ENCODE measurements around the gene TPSD1.

Gene TPSD1

DNA sequence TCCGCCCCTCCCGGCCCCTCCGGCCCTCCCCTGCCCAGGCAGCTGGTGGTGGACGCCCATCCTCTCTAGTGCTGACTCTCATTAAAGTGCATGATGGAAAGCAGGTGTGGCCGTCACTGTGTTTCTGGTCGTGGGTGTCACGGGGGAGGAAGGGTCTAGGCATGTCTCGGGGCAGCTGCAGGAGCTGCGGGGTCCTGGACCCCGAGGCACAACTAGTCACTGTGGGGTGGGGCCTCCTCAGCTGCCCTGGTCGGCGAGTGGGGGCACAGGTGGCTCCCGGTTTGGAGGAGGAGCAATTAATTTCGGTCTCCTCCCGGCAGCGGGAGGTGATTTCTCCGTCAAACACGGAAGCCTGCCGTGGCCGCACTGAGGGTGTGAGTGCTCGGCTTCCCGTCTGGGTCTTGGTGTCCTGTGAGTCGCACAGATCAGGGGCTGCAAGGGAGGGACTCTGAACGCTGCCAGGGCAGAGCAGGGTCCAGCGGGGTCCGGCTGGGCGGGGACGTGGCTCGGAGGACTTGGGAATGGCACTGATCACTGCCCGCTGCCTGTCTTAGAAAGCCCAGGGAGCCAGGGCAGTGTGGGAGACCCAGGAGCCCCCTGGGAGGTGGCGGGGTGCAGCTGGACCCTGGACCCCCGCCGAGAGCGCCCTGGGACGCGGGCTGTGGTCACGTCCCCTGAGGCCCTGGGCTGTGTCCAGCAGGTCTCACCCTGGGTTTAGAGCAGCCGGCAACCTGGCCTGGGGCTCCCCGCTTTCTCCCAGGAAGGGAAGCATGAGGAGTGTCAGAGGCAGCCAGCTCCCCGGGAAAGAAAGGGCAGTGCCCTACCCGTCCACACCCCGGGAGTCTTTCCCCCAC lies 3.3 kb downstream of the TPSD1 start:
- no peak overlapping the region for H3K4me3 ChIP-seq (ENCODE audit: low read length)
- no peak for TF ChIP-seq CTCF (IDR thresholded peaks at IDR 0.05; ENCODE audit: insufficient read depth, low read depth, low read length, missing control alignments)
- no peak for DNase-seq (ENCODE audit: low read depth)

DNA sequence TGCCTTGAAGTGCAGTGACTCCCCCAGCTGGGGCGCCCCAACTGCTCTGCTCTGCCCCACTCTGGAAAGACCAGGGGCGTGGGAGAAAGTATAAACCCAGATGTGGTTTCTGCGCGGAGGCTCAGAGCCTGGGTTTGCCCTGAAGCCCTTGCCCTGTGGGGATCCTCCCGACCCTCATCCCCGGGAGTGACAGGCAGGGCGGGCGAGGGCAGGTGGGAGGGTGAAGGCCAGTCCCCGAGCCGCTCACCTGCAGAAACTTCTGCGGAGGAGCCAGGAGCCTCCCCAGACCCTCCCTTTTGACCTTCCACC lies 3.8 kb downstream of the TPSD1 start:
- DNase-seq (ENCODE audit: low read depth): no peak
- no peak for TF ChIP-seq CTCF (IDR thresholded peaks at IDR 0.05; ENCODE audit: insufficient read depth, low read depth, low read length, missing control alignments)

DNA sequence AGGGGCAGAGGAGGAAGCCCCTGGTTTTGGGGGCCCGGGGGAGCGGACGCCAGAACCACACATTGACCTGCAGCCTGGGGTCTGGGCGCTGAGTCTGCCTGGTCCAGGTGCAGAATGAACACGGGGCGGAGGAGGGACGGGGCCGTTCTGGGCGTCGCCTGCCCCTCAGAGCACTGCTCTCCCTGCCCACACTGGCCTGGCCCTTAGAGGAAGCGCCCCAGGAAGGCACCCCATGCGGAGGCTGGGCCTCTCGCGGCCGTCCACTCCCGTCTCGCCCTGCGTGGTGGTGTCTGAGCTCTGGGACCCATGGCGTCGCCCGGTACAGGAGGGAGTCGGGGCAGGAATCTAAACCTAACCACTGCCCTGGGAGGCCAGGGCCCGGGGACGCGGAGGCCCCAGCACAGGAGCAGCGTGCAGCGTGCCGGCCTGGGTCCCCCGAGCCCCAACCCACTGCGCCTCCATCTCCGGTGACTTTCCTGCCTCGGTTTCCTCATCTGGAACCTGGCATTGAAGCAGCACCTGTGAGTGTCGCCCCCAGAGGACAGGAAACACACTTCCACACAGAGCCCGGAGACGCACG lies 4.3 kb downstream of the TPSD1 start:
- H3K4me3 ChIP-seq (ENCODE audit: low read length): no peak overlapping the region
- no peak for TF ChIP-seq CTCF (IDR thresholded peaks at IDR 0.05; ENCODE audit: insufficient read depth, low read depth, low read length, missing control alignments)
- DNase-seq (ENCODE audit: low read depth): no peak

More for the DNA sequence above, 3.8 kb downstream of the TPSD1 start:
- H3K4me3 ChIP-seq (ENCODE audit: low read length): no peak overlapping the region

DNA sequence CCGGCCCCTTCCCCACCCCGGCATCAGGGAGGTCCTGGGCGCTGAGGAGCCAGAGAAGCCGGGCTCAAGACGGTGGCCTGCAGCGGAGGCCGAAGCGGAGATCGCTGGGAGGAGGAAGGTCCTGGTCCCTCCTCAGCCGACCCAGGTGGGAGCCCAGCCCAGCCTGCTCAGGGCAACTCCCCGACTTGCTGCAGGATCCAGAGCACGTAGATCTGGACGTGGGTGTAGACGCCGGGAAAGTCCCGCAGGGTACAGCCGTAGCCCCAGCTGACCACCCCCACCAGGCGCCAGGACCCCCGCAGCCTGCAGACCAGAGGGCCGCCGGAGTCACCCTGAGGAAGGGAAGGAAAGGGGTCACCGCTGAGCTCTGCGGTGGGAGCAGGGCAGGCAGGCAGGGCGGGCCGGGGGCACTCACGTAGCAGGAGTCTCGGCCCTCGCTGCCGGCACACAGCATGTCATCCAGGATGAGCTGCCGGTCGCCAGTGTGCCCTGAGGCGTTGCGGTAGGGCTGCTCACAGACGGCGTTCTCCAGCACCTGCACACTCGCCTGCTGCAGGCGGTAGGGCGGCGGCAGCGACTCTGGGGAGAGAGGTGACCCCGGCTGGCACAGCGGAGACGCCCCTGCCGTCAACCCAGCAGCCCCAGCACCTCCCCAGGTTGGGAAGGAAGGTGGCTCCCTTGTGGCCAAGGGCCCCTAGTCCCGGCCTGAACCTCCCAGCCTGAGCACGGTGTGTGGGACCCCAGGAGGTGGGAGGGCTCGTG lies 5.4 kb downstream of the TPSD1 start:
- peak; percentile 11 for DNase-seq (ENCODE audit: low read depth)
- H3K4me3 ChIP-seq (ENCODE audit: low read length): no peak overlapping the region
- TF ChIP-seq CTCF (IDR thresholded peaks at IDR 0.05; ENCODE audit: insufficient read depth, low read depth, low read length, missing control alignments): no peak

GRCh38 chr16:1262210-1262845 lies 6.5 kb downstream of the TPSD1 start:
- no peak for DNase-seq (ENCODE audit: low read depth)
- TF ChIP-seq CTCF (IDR thresholded peaks at IDR 0.05; ENCODE audit: insufficient read depth, low read depth, low read length, missing control alignments): no peak

GRCh38 chr16:1262846-1263221 lies 7.0 kb downstream of the TPSD1 start:
- TF ChIP-seq CTCF (IDR thresholded peaks at IDR 0.05; ENCODE audit: insufficient read depth, low read depth, low read length, missing control alignments): no peak
- H3K4me3 ChIP-seq (ENCODE audit: low read length): no peak overlapping the region
- DNase-seq (ENCODE audit: low read depth): no peak

More at GRCh38 chr16:1262210-1262845, 6.5 kb downstream of the TPSD1 start:
- no peak overlapping the region for H3K4me3 ChIP-seq (ENCODE audit: low read length)

All from epithelial cell of esophagus (primary cell).